Activated CD4-positive, alpha-beta T cell treated with anti-CD3 and anti-CD28 coated beads for 36 hours (primary cell): ENCODE results near the gene HBS1L. TPM values are rescaled to one million over a fixed set of nuclear protein-coding genes. Genes with fewer than 3 reads are reported as not detected.

Experiments
- ATAC-seq: fragments of 200-7000 bp; cut with Tn5 transposase; one replicate; pipeline ENCODE4 v1.10.0; 2021; ENCODE audit warnings: mild to moderate bottlenecking, moderate library complexity
- CTCF ChIA-PET: fragments of 350-600 bp; sonication (Branson Sonifier 250); formaldehyde crosslinking; loops from one replicate; lab custom pipeline; 2021; ENCODE audit warnings: antibody characterized with exemption; lab: Charles Lee
- POLR2A ChIA-PET: fragments of 350-600 bp; sonication (Branson Sonifier 250); formaldehyde crosslinking; loops from one replicate; lab custom pipeline; 2021; ENCODE audit warnings: antibody characterized with exemption, inconsistent platforms; lab: Charles Lee
- DNase-seq: peaks from one replicate; pipeline ENCODE4 v3.0.0-alpha.2; 2020
- H3K27ac Mint-ChIP-seq: one replicate; pipeline ENCODE4 v1.8.0; 2021; ENCODE audit warnings: mixed read lengths
- H3K27me3 Mint-ChIP-seq: one replicate; pipeline ENCODE4 v1.8.0; 2021; ENCODE audit warnings: mixed read lengths
- H3K36me3 Mint-ChIP-seq: one replicate; pipeline ENCODE4 v1.8.0; 2021; ENCODE audit warnings: low read depth, mixed read lengths
- H3K4me1 Mint-ChIP-seq: one replicate; pipeline ENCODE4 v1.8.0; 2021; ENCODE audit warnings: mixed read lengths
- H3K4me3 Mint-ChIP-seq: one replicate; pipeline ENCODE4 v1.8.0; 2021; ENCODE audit warnings: mild to moderate bottlenecking, moderate library complexity, mixed read lengths
- H3K9me3 Mint-ChIP-seq: one replicate; pipeline ENCODE4 v1.8.0; 2021; ENCODE audit warnings: low read depth, mixed read lengths
- intact Hi-C, 2 experiments: fragments of 100-400 bp; cut with DNase I in 1 of 2; cut with micrococcal nuclease in 1 of 2; formaldehyde crosslinking; loops; one replicate each; pipeline versions ENCODE4 v1.14.2 to v1.15.1; 2022 to 2024; cut with DNase I, micrococcal nuclease
- total RNA-seq, 2 experiments: library from RNA; stranded (reverse); gene quantifications; one replicate each; pipeline ENCODE4 v1.2.3, GENCODE V29; 2021

The HBS1L gene
- total RNA-seq, 2 experiments from 2014 or later = 133 to 141 TPM

- DNase-seq (peak; percentile 25), ATAC-seq (no peak)
- intact Hi-C loops = no loop called here
- no peak overlapping the region for H3K4me3 Mint-ChIP-seq
- POLR2A ChIA-PET = no interaction called here
- H3K4me1 Mint-ChIP-seq = peaks cover 41% of the 10 kb centered on the region
- CTCF ChIA-PET = no interaction called here
- peaks cover 49% of the 10 kb centered on the region for H3K36me3 Mint-ChIP-seq
- H3K27ac Mint-ChIP-seq = no peak overlapping the region
- no peaks in the 10 kb centered on the region for H3K27me3 Mint-ChIP-seq
- no peaks in the 10 kb centered on the region for H3K9me3 Mint-ChIP-seq
Measured at GRCh38 chr6:134983823-134984222, 70.8 kb downstream of the HBS1L start.

GRCh38 chr6:134982161-134982560 lies 72.5 kb downstream of the HBS1L start:
- DNase-seq (no peak), ATAC-seq (no peak)
- POLR2A ChIA-PET = no interaction called here
- Mint-ChIP-seq H3K27ac (no peak overlapping the region), H3K4me1 (peaks cover 45% of the 10 kb centered on the region), H3K36me3 (peaks cover 46% of the 10 kb centered on the region), H3K9me3 (no peaks in the 10 kb centered on the region), H3K27me3 (no peaks in the 10 kb centered on the region), H3K4me3 (no peak overlapping the region)
- intact Hi-C loops = no loop called here
- CTCF ChIA-PET = interaction anchor here (1.1 kb wide), 1 partner anchor 12 kb away, joined by 3 read pairs; no protein-coding TSS in a partner anchor

- no peak for DNase-seq
- H3K27ac Mint-ChIP-seq = no peak overlapping the region
- CTCF ChIA-PET = interaction anchor here (0.8 to 1.9 kb wide), 5 partner anchors 10 to 203 kb away, joined by 3 to 5 read pairs (median 3); no protein-coding TSS in a partner anchor
- H3K27me3 Mint-ChIP-seq = no peaks in the 10 kb centered on the region
- intact Hi-C loops = no loop called here
- POLR2A ChIA-PET = no interaction called here
- H3K4me1 Mint-ChIP-seq = peaks cover 45% of the 10 kb centered on the region
- no peaks in the 10 kb centered on the region for H3K9me3 Mint-ChIP-seq
- H3K36me3 Mint-ChIP-seq = peaks cover 55% of the 10 kb centered on the region
- H3K4me3 Mint-ChIP-seq = no peak overlapping the region
- peak; percentile 56 for ATAC-seq
Measured at GRCh38 chr6:134980846-134981245, 73.8 kb downstream of the HBS1L start.

DNA sequence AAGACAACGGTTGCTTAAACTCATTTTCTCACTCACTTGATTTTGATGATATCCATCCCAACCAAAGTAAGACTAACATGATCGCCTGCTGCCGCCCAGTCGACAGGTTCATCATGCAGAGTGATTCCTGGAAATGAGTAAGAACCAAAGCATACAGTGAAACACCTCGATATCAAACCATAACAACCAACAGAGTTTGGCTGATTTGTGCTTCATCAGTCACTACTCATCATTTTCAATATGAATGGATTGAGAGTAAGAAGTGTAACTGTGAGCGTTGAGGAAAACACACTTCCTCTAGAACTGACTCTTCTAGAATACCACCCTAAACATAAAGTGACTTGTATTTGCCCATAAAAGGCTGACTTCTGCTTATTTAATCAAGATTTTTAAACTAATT lies 75.5 kb downstream of the HBS1L start:
- Mint-ChIP-seq H3K4me3 (no peak overlapping the region), H3K9me3 (no peaks in the 10 kb centered on the region)
- POLR2A ChIA-PET = no interaction called here

DNA sequence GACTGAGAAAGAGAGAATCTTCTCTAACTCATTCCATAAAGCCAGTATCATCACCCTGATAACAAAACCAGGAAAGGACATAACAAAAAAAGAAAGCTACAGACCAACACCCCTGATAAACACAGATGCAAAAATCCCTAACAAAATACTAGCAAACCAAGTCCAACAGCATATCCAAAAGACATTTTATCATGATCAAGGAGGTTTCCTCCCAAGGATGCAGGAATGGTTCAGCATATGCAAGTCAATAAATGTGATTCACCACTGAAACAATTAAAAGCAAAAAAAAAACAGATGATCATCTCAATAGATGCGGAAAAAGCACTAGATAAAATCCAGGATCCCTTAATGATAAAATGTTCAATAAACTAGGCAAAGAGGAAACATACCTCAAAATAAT lies 80.3 kb downstream of the HBS1L start:
- no peak overlapping the region for H3K4me3 Mint-ChIP-seq
- POLR2A ChIA-PET = no interaction called here
- H3K36me3 Mint-ChIP-seq = peaks cover 59% of the 10 kb centered on the region
- no peaks in the 10 kb centered on the region for H3K9me3 Mint-ChIP-seq
- H3K27me3 Mint-ChIP-seq = no peaks in the 10 kb centered on the region
- CTCF ChIA-PET = no interaction called here
- peaks cover 18% of the 10 kb centered on the region for H3K4me1 Mint-ChIP-seq
- no peak for DNase-seq
- H3K27ac Mint-ChIP-seq = no peak overlapping the region
- intact Hi-C loops = no loop called here
- ATAC-seq = no peak

More for the DNA sequence above, 75.5 kb downstream of the HBS1L start:
- ATAC-seq = peak; percentile 92
- CTCF ChIA-PET = interaction anchor here (1.4 to 1.9 kb wide), 2 partner anchors 9 to 204 kb away, joined by 5 read pairs; no protein-coding TSS in a partner anchor
- Mint-ChIP-seq H3K27ac (peak overlapping the region; percentile 39), H3K36me3 (peaks cover 64% of the 10 kb centered on the region), H3K27me3 (no peaks in the 10 kb centered on the region), H3K4me1 (peaks cover 48% of the 10 kb centered on the region)
- intact Hi-C loops = loop anchor here (1.0 to 5.0 kb wide), 13 partner anchors 24 to 742 kb away; partner anchors contain the start of gene HBS1L (in 2 of the 2)
- peak; percentile 75 for DNase-seq

- POLR2A ChIA-PET = no interaction called here
- Mint-ChIP-seq H3K27ac (no peak overlapping the region), H3K4me3 (no peak overlapping the region), H3K27me3 (no peaks in the 10 kb centered on the region), H3K9me3 (no peaks in the 10 kb centered on the region), H3K36me3 (peaks cover 40% of the 10 kb centered on the region), H3K4me1 (no peaks in the 10 kb centered on the region)
- DNase-seq (no peak), ATAC-seq (no peak)
- intact Hi-C loops = no loop called here
- CTCF ChIA-PET = interaction anchor here (0.6 to 1.3 kb wide), 3 partner anchors 19 to 48 kb away, joined by 3 to 7 read pairs (median 3); partner anchors contain the start of gene ALDH8A1
Measured at GRCh38 chr6:134967711-134968110, 86.9 kb downstream of the HBS1L start.

GRCh38 chr6:134964451-134965203 lies 90.0 kb downstream of the HBS1L start:
- no peaks in the 10 kb centered on the region for H3K27me3 Mint-ChIP-seq
- peaks cover 12% of the 10 kb centered on the region for H3K9me3 Mint-ChIP-seq
- no peak overlapping the region for H3K4me3 Mint-ChIP-seq
- ChIA-PET POLR2A (no interaction called here), CTCF (interaction anchor here (1.0 to 1.7 kb wide), 2 partner anchors 25 to 299 kb away, joined by 3 to 4 read pairs; no protein-coding TSS in a partner anchor)
- intact Hi-C loops = no loop called here
- no peak for DNase-seq
- H3K36me3 Mint-ChIP-seq = peaks cover 58% of the 10 kb centered on the region
- H3K4me1 Mint-ChIP-seq = peaks cover 5% of the 10 kb centered on the region
- no peak for ATAC-seq
- H3K27ac Mint-ChIP-seq = no peak overlapping the region

DNA sequence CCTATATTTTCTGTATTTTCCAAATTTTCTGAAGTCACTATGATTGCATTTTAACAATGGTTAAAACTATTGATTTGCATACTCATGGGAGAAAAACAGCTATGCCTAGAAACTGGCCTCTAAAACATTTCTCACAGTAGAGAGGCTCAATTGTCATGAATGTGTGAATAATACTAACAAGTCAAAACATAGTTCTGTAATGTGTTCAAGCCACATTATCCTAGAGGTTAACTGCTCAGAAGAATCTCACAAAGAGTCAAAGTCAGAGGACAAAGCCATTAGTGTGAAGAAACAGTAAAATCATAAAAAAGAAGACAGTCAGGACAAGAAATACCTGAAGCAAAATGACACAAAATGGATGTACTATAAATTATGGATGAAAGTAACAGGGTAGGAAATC lies 92.2 kb downstream of the HBS1L start:
- Mint-ChIP-seq H3K4me1 (peaks cover 9% of the 10 kb centered on the region), H3K4me3 (no peak overlapping the region), H3K9me3 (peaks cover 15% of the 10 kb centered on the region), H3K27me3 (no peaks in the 10 kb centered on the region), H3K27ac (no peak overlapping the region), H3K36me3 (peaks cover 59% of the 10 kb centered on the region)
- ChIA-PET CTCF (interaction anchor here (1.0 kb wide), 1 partner anchor 22 kb away, joined by 4 read pairs; no protein-coding TSS in a partner anchor), POLR2A (no interaction called here)
- ATAC-seq (peak; percentile 30), DNase-seq (no peak)
- intact Hi-C loops = no loop called here

DNA sequence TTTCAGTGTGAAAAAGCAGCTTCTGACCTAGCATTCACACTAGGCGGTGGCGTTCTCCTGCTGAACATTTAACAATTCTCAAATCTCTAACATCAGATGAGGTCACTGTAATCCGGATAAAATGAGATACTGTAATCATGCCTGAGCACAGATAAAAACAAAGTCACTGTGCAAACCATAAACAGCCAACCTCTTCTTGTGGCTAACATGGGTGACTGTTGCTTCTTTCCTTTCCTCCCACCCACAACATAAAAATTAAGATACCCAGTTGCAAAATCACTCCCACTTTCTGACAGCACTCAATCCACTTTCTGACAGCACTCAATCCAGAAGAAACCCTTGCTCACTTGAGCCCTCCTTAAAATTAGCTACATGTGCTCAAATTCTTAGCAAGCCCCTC lies 93.3 kb downstream of the HBS1L start:
- peaks cover 59% of the 10 kb centered on the region for H3K36me3 Mint-ChIP-seq
- H3K27me3 Mint-ChIP-seq = no peaks in the 10 kb centered on the region
- no peak overlapping the region for H3K4me3 Mint-ChIP-seq
- DNase-seq (no peak), ATAC-seq (no peak)
- intact Hi-C loops = no loop called here
- ChIA-PET POLR2A (no interaction called here), CTCF (interaction anchor here (0.6 to 1.9 kb wide), 2 partner anchors 9 to 1016 kb away, joined by 3 to 4 read pairs; no protein-coding TSS in a partner anchor)
- H3K9me3 Mint-ChIP-seq = peaks cover 15% of the 10 kb centered on the region
- H3K4me1 Mint-ChIP-seq = peaks cover 16% of the 10 kb centered on the region
- H3K27ac Mint-ChIP-seq = peak overlapping the region; percentile 15

GRCh38 chr6:134959603-134960002 lies 95.0 kb downstream of the HBS1L start:
- DNase-seq = no peak
- Mint-ChIP-seq H3K36me3 (peaks cover 50% of the 10 kb centered on the region), H3K9me3 (peaks cover 15% of the 10 kb centered on the region), H3K4me1 (peaks cover 22% of the 10 kb centered on the region), H3K4me3 (no peak overlapping the region), H3K27me3 (no peaks in the 10 kb centered on the region), H3K27ac (no peak overlapping the region)
- CTCF ChIA-PET = interaction anchor here (0.9 kb wide), 1 partner anchor 19 kb away, joined by 6 read pairs; no protein-coding TSS in a partner anchor
- intact Hi-C loops = no loop called here
- no peak for ATAC-seq
- POLR2A ChIA-PET = no interaction called here

DNA sequence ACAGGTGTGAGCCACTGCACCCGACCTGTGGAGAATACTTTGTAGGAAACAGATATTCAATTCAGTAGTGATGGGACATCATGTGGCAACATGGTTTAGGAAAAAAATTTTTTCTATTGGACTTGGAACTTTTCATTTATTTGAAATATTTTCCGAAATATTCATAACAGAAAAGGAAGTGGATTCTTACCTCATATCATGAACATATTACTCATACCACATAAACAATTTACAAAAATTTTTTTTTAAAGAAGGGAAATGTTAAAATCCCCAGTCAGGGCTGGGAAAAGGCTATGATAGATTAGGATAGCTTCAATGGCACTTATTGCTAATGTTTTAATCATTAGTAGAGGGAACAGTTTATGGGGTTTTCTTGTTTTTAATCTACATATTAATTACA lies 97.9 kb downstream of the HBS1L start:
- DNase-seq (no peak), ATAC-seq (no peak)
- no peaks in the 10 kb centered on the region for H3K27me3 Mint-ChIP-seq
- CTCF ChIA-PET = interaction anchor here (0.8 to 1.2 kb wide), 2 partner anchors 16 to 225 kb away, joined by 3 to 5 read pairs; no protein-coding TSS in a partner anchor
- intact Hi-C loops = no loop called here
- no peak overlapping the region for H3K4me3 Mint-ChIP-seq
- peaks cover 27% of the 10 kb centered on the region for H3K36me3 Mint-ChIP-seq
- POLR2A ChIA-PET = no interaction called here
- peaks cover 13% of the 10 kb centered on the region for H3K9me3 Mint-ChIP-seq
- peaks cover 20% of the 10 kb centered on the region for H3K4me1 Mint-ChIP-seq
- H3K27ac Mint-ChIP-seq = no peak overlapping the region
